ENCODE results near the gene IPO4.

DNA sequence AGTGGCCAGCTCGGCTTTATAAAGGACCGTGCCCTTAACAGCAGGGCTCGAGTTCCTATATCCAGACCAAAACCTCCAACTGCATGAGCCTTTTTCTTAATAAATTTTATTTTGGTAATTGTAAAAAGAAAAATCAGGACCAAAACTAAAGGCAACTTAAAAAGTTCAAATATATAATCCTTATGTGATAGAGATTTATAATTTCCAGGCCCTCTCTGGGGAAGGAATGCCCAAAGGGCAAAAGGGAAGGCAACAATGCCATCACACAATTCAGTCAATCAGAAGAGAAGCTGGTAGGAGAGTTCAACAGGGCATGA lies 401 bp upstream of the IPO4 start:
- TF ChIP-seq, protein P1, sequence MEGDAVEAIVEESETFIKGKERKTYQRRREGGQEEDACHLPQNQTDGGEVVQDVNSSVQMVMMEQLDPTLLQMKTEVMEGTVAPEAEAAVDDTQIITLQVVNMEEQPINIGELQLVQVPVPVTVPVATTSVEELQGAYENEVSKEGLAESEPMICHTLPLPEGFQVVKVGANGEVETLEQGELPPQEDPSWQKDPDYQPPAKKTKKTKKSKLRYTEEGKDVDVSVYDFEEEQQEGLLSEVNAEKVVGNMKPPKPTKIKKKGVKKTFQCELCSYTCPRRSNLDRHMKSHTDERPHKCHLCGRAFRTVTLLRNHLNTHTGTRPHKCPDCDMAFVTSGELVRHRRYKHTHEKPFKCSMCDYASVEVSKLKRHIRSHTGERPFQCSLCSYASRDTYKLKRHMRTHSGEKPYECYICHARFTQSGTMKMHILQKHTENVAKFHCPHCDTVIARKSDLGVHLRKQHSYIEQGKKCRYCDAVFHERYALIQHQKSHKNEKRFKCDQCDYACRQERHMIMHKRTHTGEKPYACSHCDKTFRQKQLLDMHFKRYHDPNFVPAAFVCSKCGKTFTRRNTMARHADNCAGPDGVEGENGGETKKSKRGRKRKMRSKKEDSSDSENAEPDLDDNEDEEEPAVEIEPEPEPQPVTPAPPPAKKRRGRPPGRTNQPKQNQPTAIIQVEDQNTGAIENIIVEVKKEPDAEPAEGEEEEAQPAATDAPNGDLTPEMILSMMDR (conservative IDR thresholded peaks at IDR 0.05): no peak
- no peak for TF ChIP-seq ZFX (IDR thresholded peaks at IDR 0.05)

Data from C4-2B (cell line).